MM.1S (cell line): ENCODE results near the gene C20orf141.

Experiments
- DNase-seq: peaks from one replicate; pipeline ENCODE4 v3.0.0-alpha.2; 2015
- H2AFZ ChIP-seq: fragments of 300-600 bp; sonication (generic); 2 replicates; pipeline ENCODE4 v1.6.0; 2016; ENCODE audit warnings: antibody characterized with exemption, low read length
- H3F3A ChIP-seq: fragments of 300-600 bp; sonication (generic); 2 replicates; pipeline ENCODE4 v1.6.1; 2016; ENCODE audit warnings: mild to moderate bottlenecking, antibody characterized with exemption, low read length, moderate library complexity, mixed read lengths; ENCODE audit not compliant: insufficient read depth
- H3K27ac ChIP-seq: fragments of 300-600 bp; sonication (generic); 2 replicates; pipeline ENCODE4 v1.5.1; 2016; ENCODE audit warnings: mild to moderate bottlenecking, low read length
- H3K27me3 ChIP-seq: fragments of 300-600 bp; sonication (generic); replicated peaks from 2 replicates; pipeline ENCODE4 v1.6.0; 2016; ENCODE audit warnings: low read length; ENCODE audit not compliant: insufficient read depth
- H3K36me3 ChIP-seq: fragments of 300-600 bp; sonication (generic); replicated peaks from 2 replicates; pipeline ENCODE4 v1.6.1; 2016; ENCODE audit warnings: mild to moderate bottlenecking, low read length, mixed read lengths; ENCODE audit not compliant: insufficient read depth
- H3K4me1 ChIP-seq: fragments of 300-600 bp; sonication (generic); 2 replicates; pipeline ENCODE4 v1.6.1; 2016; ENCODE audit warnings: low read length, mixed read lengths
- H3K4me2 ChIP-seq: fragments of 300-600 bp; sonication (generic); 2 replicates; pipeline ENCODE4 v1.6.0; 2016; ENCODE audit warnings: low read depth, low read length
- H3K4me3 ChIP-seq: fragments of 300-600 bp; sonication (generic); 2 replicates; pipeline ENCODE4 v1.5.1; 2016; ENCODE audit warnings: low read length, mixed read lengths
- H3K79me2 ChIP-seq: fragments of 300-600 bp; sonication (generic); 2 replicates; pipeline ENCODE4 v1.6.1; 2016; ENCODE audit warnings: mixed run types, low read length, mixed read lengths
- H3K9ac ChIP-seq: fragments of 300-600 bp; sonication (generic); 2 replicates; pipeline ENCODE4 v1.6.1; 2016; ENCODE audit warnings: low read length, mixed read lengths
- H3K9me2 ChIP-seq: fragments of 300-600 bp; sonication (generic); replicated peaks from 2 replicates; pipeline ENCODE4 v1.6.1; 2016; ENCODE audit warnings: mild to moderate bottlenecking, low read length, mixed read lengths; ENCODE audit not compliant: insufficient read depth
- H3K9me3 ChIP-seq: fragments of 300-600 bp; sonication (generic); replicated peaks from 2 replicates; pipeline ENCODE4 v1.6.1; 2016; ENCODE audit warnings: mild to moderate bottlenecking, low read length, mixed read lengths; ENCODE audit not compliant: insufficient read depth
- H4K20me1 ChIP-seq: fragments of 300-600 bp; sonication (generic); 2 replicates; pipeline ENCODE4 v1.6.1; 2016; ENCODE audit warnings: mild to moderate bottlenecking, low read length, moderate library complexity, mixed read lengths; ENCODE audit not compliant: insufficient read depth
- CTCF ChIP-seq: fragments of 300-600 bp; sonication (generic); IDR thresholded peaks from 2 replicates; pipeline ENCODE4 v1.5.1; 2016; ENCODE audit warnings: antibody characterized with exemption, low read length, mixed read lengths
- EZH2 ChIP-seq: fragments of 300-600 bp; sonication (generic); optimal IDR thresholded peaks from 2 replicates; pipeline ENCODE3; 2017; ENCODE audit warnings: low read depth, mild to moderate bottlenecking, antibody characterized with exemption, low read length, mixed read lengths
- EZH2phosphoT487 ChIP-seq: fragments of 300-600 bp; sonication (generic); IDR thresholded peaks from 2 replicates; pipeline ENCODE4 v1.6.1; 2018; ENCODE audit warnings: antibody characterized with exemption, low read length

Gene C20orf141

GRCh38 chr20:2795451-2795850 is 19.3 kb upstream of the C20orf141 start:
- H3K4me2 ChIP-seq = no peak overlapping the region

GRCh38 chr20:2796011-2796660 is 18.7 kb upstream of the C20orf141 start:
- H3K36me3 ChIP-seq = no peaks in the 10 kb centered on the region
- no peak overlapping the region for H3K9ac ChIP-seq
- no peak overlapping the region for H3K4me2 ChIP-seq
- H3F3A ChIP-seq = no peaks in the 10 kb centered on the region
- H3K4me3 ChIP-seq = no peak overlapping the region
- H2AFZ ChIP-seq = no peak overlapping the region
- H3K4me1 ChIP-seq = no peaks in the 10 kb centered on the region
- no peaks in the 10 kb centered on the region for H3K79me2 ChIP-seq
- H3K9me3 ChIP-seq = no peaks in the 10 kb centered on the region
- no peak overlapping the region for H3K27ac ChIP-seq
- TF ChIP-seq EZH2 (no peak), CTCF (no peak), EZH2phosphoT487 (no peak)
- DNase-seq = no peak
- H3K9me2 ChIP-seq = no peaks in the 10 kb centered on the region
- peaks cover 67% of the 10 kb centered on the region for H3K27me3 ChIP-seq
- H4K20me1 ChIP-seq = no peaks in the 10 kb centered on the region

More at GRCh38 chr20:2795451-2795850, 19.3 kb upstream of the C20orf141 start:
- Histone ChIP-seq H3K9me3 (no peaks in the 10 kb centered on the region), H3K9ac (no peak overlapping the region), H2AFZ (no peak overlapping the region), H3K27me3 (peaks cover 60% of the 10 kb centered on the region), H3K79me2 (no peaks in the 10 kb centered on the region), H4K20me1 (no peaks in the 10 kb centered on the region), H3K9me2 (no peaks in the 10 kb centered on the region), H3K36me3 (no peaks in the 10 kb centered on the region), H3K27ac (no peak overlapping the region), H3K4me1 (no peaks in the 10 kb centered on the region), H3K4me3 (no peak overlapping the region), H3F3A (no peaks in the 10 kb centered on the region)
- TF ChIP-seq EZH2phosphoT487 (no peak), CTCF (no peak), EZH2 (no peak)
- no peak for DNase-seq

- Histone ChIP-seq H3K36me3 (no peaks in the 10 kb centered on the region), H3K4me2 (no peak overlapping the region), H4K20me1 (no peaks in the 10 kb centered on the region), H3K79me2 (no peaks in the 10 kb centered on the region), H3K4me1 (no peaks in the 10 kb centered on the region), H3K9me2 (no peaks in the 10 kb centered on the region), H2AFZ (no peak overlapping the region), H3K27me3 (peaks cover 78% of the 10 kb centered on the region), H3K27ac (no peak overlapping the region), H3K9ac (no peak overlapping the region), H3K4me3 (no peak overlapping the region), H3K9me3 (no peaks in the 10 kb centered on the region), H3F3A (no peaks in the 10 kb centered on the region)
- no peak for DNase-seq
- TF ChIP-seq EZH2 (no peak), CTCF (no peak), EZH2phosphoT487 (no peak)
These were observed 17.4 kb upstream of the C20orf141 start for GRCh38 chr20:2797136-2797983.
